ENCODE results near the gene C22orf31. TPM values are rescaled to one million over a fixed set of nuclear protein-coding genes. Genes with fewer than 3 reads are reported as not detected.

The C22orf31 gene
- total RNA-seq, 1 experiment from 2014 or later = not detected

GRCh38 chr22:29082826-29083545, 21.4 kb upstream of the C22orf31 start:
- no peak for TF ChIP-seq CTCF (IDR thresholded peaks at IDR 0.05; ENCODE audit: unreplicated experiment)
- intact Hi-C loops (cut with micrococcal nuclease) = no loop called here
- no peaks in the 10 kb centered on the region for H3K36me3 Mint-ChIP-seq (ENCODE audit: insufficient read depth, unreplicated experiment)
- H3K4me1 Mint-ChIP-seq (ENCODE audit: insufficient read depth, unreplicated experiment) = peaks cover 6% of the 10 kb centered on the region
- no peaks in the 10 kb centered on the region for H3K9me3 Mint-ChIP-seq (ENCODE audit: unreplicated experiment)
- POLR2A ChIA-PET = interaction anchor here (0.6 kb wide), 1 partner anchor 1370 kb away, joined by 3 read pairs; no protein-coding TSS in a partner anchor
- no TSS peak for BruUV-seq (replicated peaks)
- DNase-seq (ENCODE audit: unreplicated experiment) = no peak
- CTCF ChIA-PET = no interaction called here
- H3K27ac Mint-ChIP-seq (ENCODE audit: low read depth, unreplicated experiment) = no peak overlapping the region
- no peaks in the 10 kb centered on the region for H3K27me3 Mint-ChIP-seq (ENCODE audit: insufficient read depth, unreplicated experiment)
- no peak overlapping the region for H3K4me3 Mint-ChIP-seq (ENCODE audit: unreplicated experiment)

- ChIA-PET POLR2A (no interaction called here), CTCF (interaction anchor here (1.0 kb wide), 2 partner anchors 72 to 164 kb away, joined by 4 read pairs; no protein-coding TSS in a partner anchor)
- no TSS peak for BruUV-seq (replicated peaks)
- Mint-ChIP-seq H3K27me3 (ENCODE audit: insufficient read depth, unreplicated experiment) (no peaks in the 10 kb centered on the region), H3K9me3 (ENCODE audit: unreplicated experiment) (no peaks in the 10 kb centered on the region), H3K4me3 (ENCODE audit: unreplicated experiment) (no peak overlapping the region), H3K27ac (ENCODE audit: low read depth, unreplicated experiment) (no peak overlapping the region), H3K4me1 (ENCODE audit: insufficient read depth, unreplicated experiment) (peaks cover 6% of the 10 kb centered on the region), H3K36me3 (ENCODE audit: insufficient read depth, unreplicated experiment) (no peaks in the 10 kb centered on the region)
- TF ChIP-seq CTCF (IDR thresholded peaks at IDR 0.05; ENCODE audit: unreplicated experiment) = no peak
- no peak for DNase-seq (ENCODE audit: unreplicated experiment)
- intact Hi-C loops (cut with micrococcal nuclease) = no loop called here
Measured at GRCh38 chr22:29081517-29082236, 20.0 kb upstream of the C22orf31 start.

- peak; percentile 84 for DNase-seq (ENCODE audit: unreplicated experiment)
- Mint-ChIP-seq H3K27me3 (ENCODE audit: insufficient read depth, unreplicated experiment) (no peaks in the 10 kb centered on the region), H3K4me3 (ENCODE audit: unreplicated experiment) (no peak overlapping the region), H3K36me3 (ENCODE audit: insufficient read depth, unreplicated experiment) (no peaks in the 10 kb centered on the region), H3K4me1 (ENCODE audit: insufficient read depth, unreplicated experiment) (peaks cover 6% of the 10 kb centered on the region), H3K9me3 (ENCODE audit: unreplicated experiment) (no peaks in the 10 kb centered on the region), H3K27ac (ENCODE audit: low read depth, unreplicated experiment) (no peak overlapping the region)
- intact Hi-C loops (cut with micrococcal nuclease) = no loop called here
- BruUV-seq (replicated peaks) = no TSS peak
- TF ChIP-seq CTCF (IDR thresholded peaks at IDR 0.05; ENCODE audit: unreplicated experiment) = no peak
- ChIA-PET CTCF (interaction anchor here (0.6 to 3.2 kb wide), 3 partner anchors 48 to 480 kb away, joined by 3 to 8 read pairs (median 4); no protein-coding TSS in a partner anchor), POLR2A (interaction anchor here (0.6 to 0.7 kb wide), 3 partner anchors 150 to 1366 kb away, joined by 3 read pairs; no protein-coding TSS in a partner anchor)
Measured at GRCh38 chr22:29080106-29080975, 18.7 kb upstream of the C22orf31 start.
